Endothelial cell of umbilical vein (primary cell): ENCODE data around the gene TBATA. TPM values are rescaled to one million over a fixed set of nuclear protein-coding genes. Genes with fewer than 3 reads are reported as not detected.

Experiments used
- BruUV-seq: library from RNA; stranded (reverse); fragments of 400-500 nt; replicated peaks from 2 replicates; lab custom pipeline; 2021; lab: Mats Ljungman, UMichigan
- CTCF ChIA-PET: fragments of 300-600, 350-600 bp; sonication (Branson Sonifier 250); formaldehyde crosslinking; loops from one replicate; lab custom pipeline; 2021; ENCODE audit warnings: antibody characterized with exemption, inconsistent platforms; lab: Charles Lee
- POLR2A ChIA-PET: fragments of 300-600, 350-600 bp; sonication (Branson Sonifier 250); formaldehyde crosslinking; loops from one replicate; lab custom pipeline; 2021; ENCODE audit warnings: antibody characterized with exemption, inconsistent platforms; lab: Charles Lee
- DNase-seq: peaks from one replicate; pipeline ENCODE4 v3.0.0-alpha.2; 2011; ENCODE audit warnings: low read depth, low spot score
- FAIRE-seq: peaks from 2 replicates; lab custom pipeline; 2011; peaks lifted over from hg19 to GRCh38; lab: Jason Lieb, UNC
- H2AFZ ChIP-seq: 2 replicates; pipeline ENCODE4 v1.6.0; 2012; ENCODE audit warnings: low read depth, low read length, control low read depth, inconsistent platforms
- H3K27ac ChIP-seq: 2 replicates; pipeline ENCODE4 v1.5.1; 2011; ENCODE audit warnings: low read depth, mild to moderate bottlenecking, control low read depth, low read length, moderate library complexity; ENCODE audit not compliant: insufficient read depth
- H3K27me3 ChIP-seq, 2 experiments: 2 replicates each; pipeline versions ENCODE4 v1.6.0 to v1.6.1; 2011; ENCODE audit warnings: low read length in 2 of 2, mixed read lengths in 1 of 2; ENCODE audit not compliant: control insufficient read depth in 2 of 2, insufficient read depth in 2 of 2
- H3K36me3 ChIP-seq, 2 experiments: 2 replicates in 1 of 2; 3 replicates in 1 of 2; pipeline ENCODE4 v1.5.1; 2011; ENCODE audit warnings: low read length in 2 of 2, mild to moderate bottlenecking in 1 of 2, moderate library complexity in 1 of 2; ENCODE audit not compliant: control insufficient read depth in 2 of 2, insufficient read depth in 2 of 2; ENCODE audit errors: extremely low read depth in 1 of 2
- H3K4me1 ChIP-seq: 3 replicates; pipeline ENCODE4 v1.5.1; 2011; ENCODE audit warnings: mild to moderate bottlenecking, low read length; ENCODE audit not compliant: control insufficient read depth, insufficient read depth; ENCODE audit errors: extremely low read depth
- H3K4me2 ChIP-seq: 2 replicates; pipeline ENCODE4 v1.6.1; 2011; ENCODE audit warnings: low read length, control low read depth, mixed read lengths; ENCODE audit not compliant: insufficient read depth
- H3K4me3 ChIP-seq, 3 experiments: fragments of 200-600 bp in 1 of 3; sonication (generic), shearing (Covaris generic) in 1 of 3; replicated peaks in 1 of 3; 2 replicates each; pipeline ENCODE4 v1.5.1; 2011 to 2016; ENCODE audit warnings: control low read depth in 3 of 3, low read length in 3 of 3, mild to moderate bottlenecking in 2 of 3, inconsistent platforms in 1 of 3, low read depth in 1 of 3, moderate library complexity in 1 of 3; ENCODE audit not compliant: insufficient read depth in 1 of 3
- H3K79me2 ChIP-seq: 2 replicates; pipeline ENCODE4 v1.6.0; 2012; ENCODE audit warnings: low read length, inconsistent platforms; ENCODE audit not compliant: control insufficient read depth, insufficient read depth
- H3K9ac ChIP-seq: replicated peaks from 2 replicates; pipeline ENCODE3; 2011; ENCODE audit warnings: low read length, control low read depth; ENCODE audit not compliant: insufficient read depth; ENCODE audit errors: extremely low read depth
- H3K9me1 ChIP-seq: replicated peaks from 3 replicates; pipeline ENCODE4 v1.6.0; 2011; ENCODE audit warnings: mild to moderate bottlenecking, low read length; ENCODE audit not compliant: control insufficient read depth, insufficient read depth; ENCODE audit errors: extremely low read depth
- H3K9me3 ChIP-seq: replicated peaks from 2 replicates; pipeline ENCODE4 v1.5.1; 2012; ENCODE audit warnings: low read length, inconsistent platforms; ENCODE audit not compliant: control insufficient read depth, insufficient read depth
- H4K20me1 ChIP-seq: replicated peaks from 2 replicates; pipeline ENCODE3; 2011; ENCODE audit warnings: mild to moderate bottlenecking, low read length; ENCODE audit not compliant: control insufficient read depth, insufficient read depth; ENCODE audit errors: extremely low read depth
- EZH2 ChIP-seq: IDR thresholded peaks from 2 replicates; pipeline ENCODE4 v1.6.1; 2012; ENCODE audit warnings: borderline replicate concordance, low read depth, mild to moderate bottlenecking, moderate library complexity, low read length, inconsistent platforms; ENCODE audit not compliant: severe bottlenecking
- FOS ChIP-seq: IDR thresholded peaks from 2 replicates; pipeline ENCODE4 v1.6.1; 2011; ENCODE audit warnings: mild to moderate bottlenecking, low read length, moderate library complexity, borderline replicate concordance; ENCODE audit not compliant: insufficient read depth
- GATA2 ChIP-seq: IDR thresholded peaks from 2 replicates; pipeline ENCODE4 v1.7.0; 2011; ENCODE audit warnings: low read depth, mild to moderate bottlenecking, moderate library complexity, mixed read lengths, low read length; ENCODE audit not compliant: insufficient read length, insufficient read depth
- JUN ChIP-seq: IDR thresholded peaks from 2 replicates; pipeline ENCODE4 v1.6.1; 2011; ENCODE audit warnings: borderline replicate concordance, low read depth; ENCODE audit not compliant: insufficient read length, insufficient read depth
- MYC ChIP-seq: IDR thresholded peaks from one replicate; pipeline ENCODE4 v1.6.1; 2011; ENCODE audit warnings: mild to moderate bottlenecking, low read depth, low read length
- POLR2A ChIP-seq: IDR thresholded peaks from 2 replicates; pipeline ENCODE4 v1.6.1; 2012; ENCODE audit warnings: low read depth, mild to moderate bottlenecking, control low read depth, low read length
- POLR2AphosphoS5 ChIP-seq: IDR thresholded peaks from 2 replicates; pipeline ENCODE4 v1.6.1; 2012; ENCODE audit warnings: low read depth, mild to moderate bottlenecking, control low read depth, low read length, moderate library complexity; ENCODE audit not compliant: insufficient read depth
- dilution Hi-C: fragments of 300-500 bp; cut with MboI; formaldehyde crosslinking; loops from one replicate; pipeline ENCODE4 v1.15.0; 2019; ENCODE audit warnings: low sequenced_read_pairs; ENCODE audit not compliant: extremely low pct_ligation_motif_present
- intact Hi-C: fragments of 100-400 bp; cut with micrococcal nuclease; formaldehyde crosslinking; loops from one replicate; pipeline ENCODE4 v1.10.0; 2022
- polyA plus RNA-seq, 4 experiments: library from polyadenylated mRNA; depleted of rRNA in 3 of 4; stranded (reverse) in 3 of 4; unstranded in 1 of 4; fragments of >200 nt; gene quantifications; 2 replicates each; pipeline versions ENCODE4 v1.2.1 to v1.2.3, GENCODE V29; 2011 to 2012; ENCODE audit warnings: missing spikeins in 1 of 4
- total RNA-seq: library from RNA; stranded (reverse); gene quantifications from 2 replicates; pipeline ENCODE4 v1.2.3, GENCODE V29; 2021
- TF ChIP-seq, protein P1 (sequence below): IDR thresholded peaks from 2 replicates; pipeline ENCODE4 v1.6.1; 2011; ENCODE audit not compliant: insufficient read depth, insufficient read length
- TF ChIP-seq, protein P2 (sequence below), 2 donors: IDR thresholded peaks; 1 replicate in 1 of 2; 2 replicates in 1 of 2; pipeline ENCODE4 v1.5.1; 2011; ENCODE audit warnings: low read length in 2 of 2, mild to moderate bottlenecking in 2 of 2, moderate library complexity in 2 of 2, control low read depth in 1 of 2, inconsistent platforms in 1 of 2, low read depth in 1 of 2; ENCODE audit not compliant: insufficient read depth in 1 of 2; ENCODE audit errors: extremely low read depth in 1 of 2

The TBATA gene
- total and polyA plus RNA-seq, 2 donors (not counting 3 experiments of a cell fraction or from before 2014, with no cell fraction given) = not detected

DNA sequence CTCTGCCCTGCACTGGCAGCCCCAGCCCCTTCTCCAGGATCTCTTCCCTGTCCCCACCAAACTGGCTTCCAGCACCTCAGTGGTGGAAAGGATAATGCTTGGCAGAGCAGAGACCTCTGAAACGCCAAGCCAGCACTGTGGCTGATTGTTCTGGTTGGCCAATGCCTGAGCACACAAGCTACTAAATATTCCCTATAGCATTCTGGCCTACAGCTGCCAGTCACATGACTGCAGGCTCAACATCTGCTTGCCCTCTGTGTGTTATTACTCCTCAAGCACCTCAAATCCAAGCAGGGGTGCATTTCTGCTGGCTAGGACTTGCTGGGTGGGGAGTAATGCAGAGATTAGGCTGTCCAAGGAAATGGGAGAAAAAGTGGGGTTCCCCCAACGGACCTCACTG is 6.1 kb downstream of the TBATA start:
- H3K4me2 ChIP-seq = no peak overlapping the region
- DNase-seq (no peak), FAIRE-seq (no peak)
- no peaks in the 10 kb centered on the region for H4K20me1 ChIP-seq
- no peaks in the 10 kb centered on the region for H3K9me3 ChIP-seq
- CTCF ChIA-PET = no interaction called here
- no peak overlapping the region for H3K27ac ChIP-seq
- H3K4me3 ChIP-seq = no peak overlapping the region
- H3K9me1 ChIP-seq = no peaks in the 10 kb centered on the region
- POLR2A ChIA-PET = no interaction called here
- no peak overlapping the region for H2AFZ ChIP-seq
- dilution Hi-C loops = no loop called here
- H3K4me1 ChIP-seq = no peaks in the 10 kb centered on the region
- intact Hi-C loops = no loop called here
- H3K79me2 ChIP-seq = no peaks in the 10 kb centered on the region
- no TSS peak for BruUV-seq
- H3K27me3 ChIP-seq = peaks cover 6% of the 10 kb centered on the region in 2 experiments
- TF ChIP-seq GATA2 (no peak), JUN (no peak), POLR2AphosphoS5 (no peak), FOS (no peak), EZH2 (no peak), POLR2A (no peak), MYC (no peak)
- TF ChIP-seq, protein P1, sequence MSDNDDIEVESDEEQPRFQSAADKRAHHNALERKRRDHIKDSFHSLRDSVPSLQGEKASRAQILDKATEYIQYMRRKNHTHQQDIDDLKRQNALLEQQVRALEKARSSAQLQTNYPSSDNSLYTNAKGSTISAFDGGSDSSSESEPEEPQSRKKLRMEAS = no peak
- TF ChIP-seq, protein P2, sequence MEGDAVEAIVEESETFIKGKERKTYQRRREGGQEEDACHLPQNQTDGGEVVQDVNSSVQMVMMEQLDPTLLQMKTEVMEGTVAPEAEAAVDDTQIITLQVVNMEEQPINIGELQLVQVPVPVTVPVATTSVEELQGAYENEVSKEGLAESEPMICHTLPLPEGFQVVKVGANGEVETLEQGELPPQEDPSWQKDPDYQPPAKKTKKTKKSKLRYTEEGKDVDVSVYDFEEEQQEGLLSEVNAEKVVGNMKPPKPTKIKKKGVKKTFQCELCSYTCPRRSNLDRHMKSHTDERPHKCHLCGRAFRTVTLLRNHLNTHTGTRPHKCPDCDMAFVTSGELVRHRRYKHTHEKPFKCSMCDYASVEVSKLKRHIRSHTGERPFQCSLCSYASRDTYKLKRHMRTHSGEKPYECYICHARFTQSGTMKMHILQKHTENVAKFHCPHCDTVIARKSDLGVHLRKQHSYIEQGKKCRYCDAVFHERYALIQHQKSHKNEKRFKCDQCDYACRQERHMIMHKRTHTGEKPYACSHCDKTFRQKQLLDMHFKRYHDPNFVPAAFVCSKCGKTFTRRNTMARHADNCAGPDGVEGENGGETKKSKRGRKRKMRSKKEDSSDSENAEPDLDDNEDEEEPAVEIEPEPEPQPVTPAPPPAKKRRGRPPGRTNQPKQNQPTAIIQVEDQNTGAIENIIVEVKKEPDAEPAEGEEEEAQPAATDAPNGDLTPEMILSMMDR (IDR thresholded peaks at IDR 0.05; ENCODE audit: extremely low read depth in 1 of 2, insufficient read depth in 1 of 2, low read depth in 1 of 2, low read length in 2 of 2) = no peak
- no peak overlapping the region for H3K9ac ChIP-seq
- no peaks in the 10 kb centered on the region for H3K36me3 ChIP-seq
